Glomerular endothelial cell (primary cell): ENCODE measurements around the gene ADGRG2. TPM values are rescaled to one million over a fixed set of nuclear protein-coding genes. Genes with fewer than 3 reads are reported as not detected.

Experiments
- DNase-seq: peaks from one replicate; pipeline ENCODE4 v3.0.0-alpha.2; 2011; ENCODE audit warnings: low read depth, low spot score; ENCODE audit errors: extremely low read depth
- total RNA-seq: library from RNA; depleted of rRNA; stranded (reverse); fragments of >200 nt; gene quantifications from 2 replicates; pipeline ENCODE4 v1.2.3, GENCODE V29; 2015

The ADGRG2 gene
- not detected in 2 replicates for total RNA-seq

GRCh38 chrX:19121898-19122640 lies at the start of gene ADGRG2:
TSS of gene ADGRG2 (minus strand) at chrX:19122468. CDS start at chrX:19068834, 53,634 bp downstream.
- DNase-seq = no peak

GRCh38 chrX:19168609-19169008 lies 46.3 kb upstream of the ADGRG2 start:
- no peak for DNase-seq

GRCh38 chrX:19162851-19163250 lies 40.6 kb upstream of the ADGRG2 start:
- no peak for DNase-seq

GRCh38 chrX:19156186-19156585 lies 33.9 kb upstream of the ADGRG2 start:
- no peak for DNase-seq

- DNase-seq = no peak
Measured at GRCh38 chrX:19152762-19153161, 30.5 kb upstream of the ADGRG2 start.

- no peak for DNase-seq
Measured at GRCh38 chrX:19137067-19137466, 14.8 kb upstream of the ADGRG2 start.

- DNase-seq = no peak
Measured at GRCh38 chrX:19133784-19134183, 11.5 kb upstream of the ADGRG2 start.

GRCh38 chrX:19133231-19133630 lies 11.0 kb upstream of the ADGRG2 start:
- DNase-seq = no peak

GRCh38 chrX:19130628-19131027 lies 8.4 kb upstream of the ADGRG2 start:
- no peak for DNase-seq

- no peak for DNase-seq
Measured at GRCh38 chrX:19129694-19130093, 7.4 kb upstream of the ADGRG2 start.

- no peak for DNase-seq
Measured at GRCh38 chrX:19127649-19128168, 5.4 kb upstream of the ADGRG2 start.

GRCh38 chrX:19122641-19123009 lies 357 bp upstream of the ADGRG2 start:
- no peak for DNase-seq

- no peak for DNase-seq
Measured at GRCh38 chrX:19121466-19121865, 802 bp downstream of the ADGRG2 start.

- no peak for DNase-seq
Measured at GRCh38 chrX:19110642-19111041, 11.6 kb downstream of the ADGRG2 start.

GRCh38 chrX:19107035-19107434 lies 15.2 kb downstream of the ADGRG2 start:
- no peak for DNase-seq

- no peak for DNase-seq
Measured at GRCh38 chrX:19100586-19100985, 21.7 kb downstream of the ADGRG2 start.

- no peak for DNase-seq
Measured at GRCh38 chrX:19097553-19098283, 24.6 kb downstream of the ADGRG2 start.

- no peak for DNase-seq
Measured at GRCh38 chrX:19096586-19096985, 25.7 kb downstream of the ADGRG2 start.

GRCh38 chrX:19094654-19095053 lies 27.6 kb downstream of the ADGRG2 start:
- no peak for DNase-seq

- no peak for DNase-seq
Measured at GRCh38 chrX:19091596-19091995, 30.7 kb downstream of the ADGRG2 start.

GRCh38 chrX:19089555-19090040 lies 32.7 kb downstream of the ADGRG2 start:
- DNase-seq = no peak
